PFSK-1 (cell line): ENCODE results near the gene MYO3A.

Experiments
- FOXP2 ChIP-seq: optimal IDR thresholded peaks from 2 replicates; pipeline ENCODE3; 2011; ENCODE audit warnings: borderline replicate concordance, control low read depth, inconsistent platforms; ENCODE audit not compliant: insufficient read depth; ENCODE audit errors: extremely low read length, extremely low read depth
- POLR2AphosphoS5 ChIP-seq: IDR thresholded peaks from 2 replicates; pipeline ENCODE4 v1.6.1; 2012; ENCODE audit warnings: low read depth, mild to moderate bottlenecking, control low read depth, low read length, moderate library complexity
- SIN3A ChIP-seq: IDR thresholded peaks from 2 replicates; pipeline ENCODE4 v1.6.1; 2012; ENCODE audit warnings: mild to moderate bottlenecking, low read length, moderate library complexity, borderline replicate concordance; ENCODE audit not compliant: insufficient read depth
- TAF1 ChIP-seq: IDR thresholded peaks from 2 replicates; pipeline ENCODE4 v1.6.1; 2012; ENCODE audit warnings: low read length, control low read depth, borderline replicate concordance; ENCODE audit not compliant: insufficient read depth
- TF ChIP-seq, protein P1 (sequence below), 2 experiments: IDR thresholded peaks; 2 replicates each; pipeline versions ENCODE4 v1.6.1 to v1.8.0; 2011 to 2012; ENCODE audit warnings: low read depth in 2 of 2, low read length in 2 of 2, control low read depth in 1 of 2, inconsistent platforms in 1 of 2, mild to moderate bottlenecking in 1 of 2, moderate library complexity in 1 of 2; ENCODE audit not compliant: insufficient read depth in 1 of 2

The MYO3A gene

DNA sequence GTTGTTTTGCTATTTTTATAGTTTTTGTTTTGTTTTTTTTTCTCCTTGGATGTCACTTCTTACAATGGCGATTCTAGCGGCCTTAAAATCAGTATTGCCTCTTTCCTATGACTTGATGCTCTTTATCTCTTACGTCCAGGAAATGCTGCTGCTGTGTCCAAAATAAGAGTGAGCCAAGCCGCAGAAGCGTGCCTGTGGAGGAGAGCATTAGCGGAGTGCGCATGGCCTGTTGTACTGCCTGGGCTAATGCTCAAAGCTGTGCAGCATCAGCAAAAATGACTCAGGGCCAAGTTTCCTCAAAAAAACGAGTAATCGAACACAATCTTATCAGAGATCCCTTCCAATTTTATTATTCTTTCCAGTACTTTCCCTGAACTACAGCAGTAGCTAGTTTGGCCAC lies 264.1 kb downstream of the MYO3A start:
- TF ChIP-seq FOXP2 (no peak), SIN3A (no peak)
- TF ChIP-seq, protein P1, sequence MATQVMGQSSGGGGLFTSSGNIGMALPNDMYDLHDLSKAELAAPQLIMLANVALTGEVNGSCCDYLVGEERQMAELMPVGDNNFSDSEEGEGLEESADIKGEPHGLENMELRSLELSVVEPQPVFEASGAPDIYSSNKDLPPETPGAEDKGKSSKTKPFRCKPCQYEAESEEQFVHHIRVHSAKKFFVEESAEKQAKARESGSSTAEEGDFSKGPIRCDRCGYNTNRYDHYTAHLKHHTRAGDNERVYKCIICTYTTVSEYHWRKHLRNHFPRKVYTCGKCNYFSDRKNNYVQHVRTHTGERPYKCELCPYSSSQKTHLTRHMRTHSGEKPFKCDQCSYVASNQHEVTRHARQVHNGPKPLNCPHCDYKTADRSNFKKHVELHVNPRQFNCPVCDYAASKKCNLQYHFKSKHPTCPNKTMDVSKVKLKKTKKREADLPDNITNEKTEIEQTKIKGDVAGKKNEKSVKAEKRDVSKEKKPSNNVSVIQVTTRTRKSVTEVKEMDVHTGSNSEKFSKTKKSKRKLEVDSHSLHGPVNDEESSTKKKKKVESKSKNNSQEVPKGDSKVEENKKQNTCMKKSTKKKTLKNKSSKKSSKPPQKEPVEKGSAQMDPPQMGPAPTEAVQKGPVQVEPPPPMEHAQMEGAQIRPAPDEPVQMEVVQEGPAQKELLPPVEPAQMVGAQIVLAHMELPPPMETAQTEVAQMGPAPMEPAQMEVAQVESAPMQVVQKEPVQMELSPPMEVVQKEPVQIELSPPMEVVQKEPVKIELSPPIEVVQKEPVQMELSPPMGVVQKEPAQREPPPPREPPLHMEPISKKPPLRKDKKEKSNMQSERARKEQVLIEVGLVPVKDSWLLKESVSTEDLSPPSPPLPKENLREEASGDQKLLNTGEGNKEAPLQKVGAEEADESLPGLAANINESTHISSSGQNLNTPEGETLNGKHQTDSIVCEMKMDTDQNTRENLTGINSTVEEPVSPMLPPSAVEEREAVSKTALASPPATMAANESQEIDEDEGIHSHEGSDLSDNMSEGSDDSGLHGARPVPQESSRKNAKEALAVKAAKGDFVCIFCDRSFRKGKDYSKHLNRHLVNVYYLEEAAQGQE (IDR thresholded peaks at IDR 0.05; ENCODE audit: insufficient read depth in 1 of 2, low read depth in 2 of 2, low read length in 2 of 2): no peak

DNA sequence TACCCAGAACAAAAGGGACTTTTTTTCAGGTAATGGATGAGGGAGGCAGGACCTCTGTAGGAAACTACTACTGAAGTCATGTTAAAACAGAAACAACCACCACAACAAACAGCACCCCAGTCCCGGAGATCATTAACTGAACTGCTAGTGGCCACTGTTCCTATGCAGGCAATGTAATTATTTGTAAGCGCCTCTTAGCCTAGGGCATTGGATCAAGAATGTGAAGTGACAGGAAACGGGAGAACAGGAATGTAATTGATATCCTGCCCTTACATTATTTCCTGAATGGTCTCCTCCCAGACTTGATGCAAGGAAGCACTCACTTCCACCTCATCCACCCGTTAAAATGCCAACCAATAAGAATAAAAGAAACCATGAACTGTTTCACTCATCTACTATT lies 265.8 kb downstream of the MYO3A start:
- TF ChIP-seq POLR2AphosphoS5: no peak
- TF ChIP-seq, protein P1 (IDR thresholded peaks at IDR 0.05; ENCODE audit: insufficient read depth in 1 of 2, low read depth in 2 of 2, low read length in 2 of 2): no peak

DNA sequence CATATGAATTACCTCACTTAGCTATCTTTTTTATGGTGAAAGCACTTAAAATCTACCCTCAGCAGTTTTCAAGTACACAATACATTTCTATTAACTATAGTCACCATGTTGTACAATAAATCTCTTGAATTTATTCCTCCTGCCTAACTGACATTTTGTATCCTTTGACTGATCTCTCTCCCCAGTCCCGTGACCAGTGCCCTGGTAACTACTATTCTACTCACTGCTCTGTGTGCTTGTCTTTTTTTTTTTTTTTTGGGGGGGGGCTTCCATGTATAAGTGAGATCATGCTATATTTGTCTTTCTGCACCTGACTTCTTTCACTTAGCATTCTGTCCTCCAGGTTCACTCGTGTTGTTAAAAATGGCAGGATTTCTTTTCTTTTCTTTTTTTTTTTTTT lies 271.2 kb downstream of the MYO3A start:
- TF ChIP-seq FOXP2 (no peak), TAF1 (no peak), SIN3A (no peak), POLR2AphosphoS5 (no peak)
- TF ChIP-seq, protein P1 (IDR thresholded peaks at IDR 0.05; ENCODE audit: insufficient read depth in 1 of 2, low read depth in 2 of 2, low read length in 2 of 2): no peak

DNA sequence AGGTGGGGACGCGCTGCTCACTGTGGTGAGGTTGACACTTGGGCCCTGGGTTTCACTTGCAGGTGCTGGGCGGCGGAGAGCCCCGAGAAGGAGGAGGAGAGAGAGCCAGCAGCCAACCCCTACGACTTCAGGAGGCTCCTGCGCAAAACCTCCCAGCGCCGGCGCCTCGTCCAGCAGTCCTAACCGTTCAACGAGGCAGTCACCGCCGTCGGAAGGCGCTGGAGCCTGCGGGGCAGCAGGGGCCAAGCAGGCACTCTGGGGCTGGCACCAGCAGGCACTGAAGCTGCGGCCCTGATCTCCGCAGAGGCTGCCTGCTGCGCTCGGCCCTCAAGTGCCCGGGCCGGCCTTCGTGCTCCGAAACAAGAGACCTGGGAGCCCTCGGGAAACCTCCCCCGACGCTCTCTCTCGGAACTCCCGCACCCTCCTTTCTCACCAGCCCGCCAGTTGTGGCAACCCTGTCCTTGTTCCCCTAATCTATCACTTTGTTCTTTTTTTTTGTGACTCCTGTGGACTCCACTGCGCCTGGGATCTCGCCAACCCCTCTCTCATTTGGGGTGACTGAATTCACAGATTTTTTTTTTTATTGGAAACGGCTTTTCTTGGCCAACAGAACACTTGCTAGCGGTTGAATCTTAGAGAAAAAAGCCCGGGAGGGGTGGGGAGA lies 277.9 kb downstream of the MYO3A start:
- TF ChIP-seq, protein P1 (IDR thresholded peaks at IDR 0.05; ENCODE audit: insufficient read depth in 1 of 2, low read depth in 2 of 2, low read length in 2 of 2): no peak
- TF ChIP-seq FOXP2 (no peak), SIN3A (no peak), POLR2AphosphoS5 (no peak), TAF1 (no peak)

DNA sequence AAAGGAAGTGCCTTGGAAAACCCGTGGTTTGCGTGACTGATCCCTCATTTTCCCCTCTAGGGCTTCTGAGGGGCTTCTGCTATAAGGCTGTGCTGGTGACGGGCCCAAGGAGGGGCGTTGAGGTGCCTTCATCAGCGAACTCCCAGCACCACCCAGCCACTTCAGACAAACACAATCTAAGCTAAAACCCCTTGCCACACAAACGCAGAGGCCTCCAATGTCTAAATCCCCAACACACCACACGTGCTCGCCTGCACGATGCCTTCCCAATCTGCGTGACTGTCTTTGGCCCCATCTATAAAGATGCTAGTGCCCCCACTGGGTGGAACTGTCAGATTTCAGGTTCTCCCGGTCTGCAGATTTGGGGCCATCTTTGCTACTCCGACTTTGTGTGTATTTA lies 278.5 kb downstream of the MYO3A start:
- TF ChIP-seq FOXP2 (no peak), POLR2AphosphoS5 (no peak), SIN3A (no peak)
- TF ChIP-seq, protein P1 (IDR thresholded peaks at IDR 0.05; ENCODE audit: insufficient read depth in 1 of 2, low read depth in 2 of 2, low read length in 2 of 2): no peak
